ENCODE data around the gene ADAT3.
A peak's percentile ranks its signal among the peaks of the same experiment; 100 is the strongest.

DNA sequence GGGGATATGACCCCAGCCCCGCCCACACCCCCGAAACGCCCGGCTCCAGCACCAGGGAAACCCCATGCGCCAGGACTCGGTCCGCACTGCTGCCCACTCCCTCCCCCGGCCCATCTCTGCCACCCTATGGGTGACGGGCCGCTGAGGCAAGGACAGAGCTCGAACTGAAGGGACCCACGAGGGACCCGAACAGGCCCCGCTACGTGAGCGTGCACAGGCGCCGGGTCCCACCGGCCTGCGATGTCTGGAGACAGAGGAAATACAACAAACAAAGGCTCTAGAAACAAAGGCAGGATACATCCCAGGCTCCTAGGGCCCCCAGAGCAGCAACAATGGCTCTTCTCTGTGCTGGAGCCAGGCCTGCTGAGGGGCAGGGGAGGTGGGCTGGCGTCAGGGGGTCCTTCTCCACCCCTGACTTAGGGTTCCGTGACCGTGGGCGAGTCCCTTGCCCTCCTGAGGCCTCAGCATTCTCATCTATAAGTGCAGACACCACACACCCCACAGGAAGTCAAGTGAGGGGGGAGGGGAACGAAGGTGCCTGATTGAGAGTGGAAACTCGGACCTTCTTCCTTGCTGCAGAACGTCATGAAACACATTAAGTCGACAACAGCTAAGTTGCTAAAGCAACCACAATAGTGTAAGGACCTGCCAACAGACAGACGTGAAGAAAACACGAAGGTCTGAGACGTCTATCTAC is 23.0 kb upstream of the ADAT3 start:
- TF ChIP-seq POLR2AphosphoS5 (IDR thresholded peaks at IDR 0.05), result peak in 2 of 3 donors; percentile 24 to 25
- no peak for TF ChIP-seq POLR2A (IDR thresholded peaks at IDR 0.05)
- TF ChIP-seq EP300 (IDR thresholded peaks at IDR 0.05; ENCODE audit: low read depth), result no peak
- TF ChIP-seq, protein P1, sequence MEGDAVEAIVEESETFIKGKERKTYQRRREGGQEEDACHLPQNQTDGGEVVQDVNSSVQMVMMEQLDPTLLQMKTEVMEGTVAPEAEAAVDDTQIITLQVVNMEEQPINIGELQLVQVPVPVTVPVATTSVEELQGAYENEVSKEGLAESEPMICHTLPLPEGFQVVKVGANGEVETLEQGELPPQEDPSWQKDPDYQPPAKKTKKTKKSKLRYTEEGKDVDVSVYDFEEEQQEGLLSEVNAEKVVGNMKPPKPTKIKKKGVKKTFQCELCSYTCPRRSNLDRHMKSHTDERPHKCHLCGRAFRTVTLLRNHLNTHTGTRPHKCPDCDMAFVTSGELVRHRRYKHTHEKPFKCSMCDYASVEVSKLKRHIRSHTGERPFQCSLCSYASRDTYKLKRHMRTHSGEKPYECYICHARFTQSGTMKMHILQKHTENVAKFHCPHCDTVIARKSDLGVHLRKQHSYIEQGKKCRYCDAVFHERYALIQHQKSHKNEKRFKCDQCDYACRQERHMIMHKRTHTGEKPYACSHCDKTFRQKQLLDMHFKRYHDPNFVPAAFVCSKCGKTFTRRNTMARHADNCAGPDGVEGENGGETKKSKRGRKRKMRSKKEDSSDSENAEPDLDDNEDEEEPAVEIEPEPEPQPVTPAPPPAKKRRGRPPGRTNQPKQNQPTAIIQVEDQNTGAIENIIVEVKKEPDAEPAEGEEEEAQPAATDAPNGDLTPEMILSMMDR (IDR thresholded peaks at IDR 0.05), result no peak
